GM18951 (cell line): ENCODE measurements around the gene TMEM106B.

ENCODE experiments used
- POLR2A ChIP-seq: IDR thresholded peaks from 4 replicates; pipeline ENCODE4 v1.6.1; 2011; ENCODE audit warnings: mild to moderate bottlenecking; ENCODE audit not compliant: insufficient read length, insufficient read depth; ENCODE audit errors: extremely low read depth
- in situ Hi-C: fragments of 300-500 bp; cut with MboI; formaldehyde crosslinking; loops from one replicate; pipeline ENCODE4 v1.12.0; 2022; ENCODE audit warnings: low sequenced_read_pairs, mixed read lengths, inconsistent platforms; ENCODE audit not compliant: unreplicated experiment

The TMEM106B gene

DNA sequence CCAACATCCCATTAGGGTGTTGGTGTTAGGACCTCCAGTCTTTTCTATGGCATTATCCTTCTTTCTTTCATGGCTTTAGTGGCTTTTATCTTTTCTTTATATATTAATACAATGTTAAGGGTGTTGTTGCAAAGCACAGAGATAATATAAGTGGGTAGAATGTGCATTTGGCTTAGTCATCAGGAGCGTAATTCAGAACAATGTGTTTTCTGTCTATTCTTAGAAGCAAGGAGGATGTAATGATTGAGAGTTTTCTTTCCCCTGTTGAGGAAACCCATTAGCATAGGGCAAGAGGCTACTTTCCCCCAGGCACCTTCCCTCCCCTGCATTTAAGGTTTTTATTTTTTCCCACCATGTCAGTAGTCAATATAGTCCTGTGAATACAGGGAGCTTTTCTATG, 79.7 kb downstream of the TMEM106B start:
- in situ Hi-C loops: no loop called here

GRCh38 chr7:12291870-12292269, 80.8 kb downstream of the TMEM106B start:
- in situ Hi-C loops: no loop called here
- TF ChIP-seq POLR2A: no peak

More for the DNA sequence above, 79.7 kb downstream of the TMEM106B start:
- TF ChIP-seq POLR2A: no peak
